GM21723 (cell line): ENCODE data around the gene CRB2.
"Not testable (repeated sequence)": the region's sequence is repeated elsewhere in the genome, so short reads cannot be mapped to it uniquely, and the experiment has no call there.

Experiments
- ATAC-seq: cut with Tn5 transposase; IDR thresholded peaks from one replicate; pipeline ENCODE4 v1.9.1; 2021; ENCODE audit warnings: mild to moderate bottlenecking, moderate library complexity; ENCODE audit not compliant: unreplicated experiment

The CRB2 gene

GRCh38 chr9:123327697-123328100, 28.3 kb upstream of the CRB2 start:
- ATAC-seq: no peak

GRCh38 chr9:123329329-123329955, 26.6 kb upstream of the CRB2 start:
- no peak for ATAC-seq

- ATAC-seq: no peak
Measured at GRCh38 chr9:123331346-123332060, 24.5 kb upstream of the CRB2 start.

- ATAC-seq: not testable (repeated sequence)
Measured at GRCh38 chr9:123333058-123333669, 22.8 kb upstream of the CRB2 start.

- no peak for ATAC-seq
Measured at GRCh38 chr9:123334639-123335038, 21.4 kb upstream of the CRB2 start.

- no peak for ATAC-seq
Measured at GRCh38 chr9:123335193-123335985, 20.6 kb upstream of the CRB2 start.

GRCh38 chr9:123335986-123336329, 20.0 kb upstream of the CRB2 start:
- no peak for ATAC-seq

GRCh38 chr9:123336449-123336848, 19.5 kb upstream of the CRB2 start:
- no peak for ATAC-seq

- no peak for ATAC-seq
Measured at GRCh38 chr9:123336959-123337358, 19.0 kb upstream of the CRB2 start.

GRCh38 chr9:123337971-123338370, 18.0 kb upstream of the CRB2 start:
- ATAC-seq: no peak

- ATAC-seq: peak; percentile 66
Measured at GRCh38 chr9:123338710-123339665, 17.0 kb upstream of the CRB2 start.

- ATAC-seq: peak; percentile 45
Measured at GRCh38 chr9:123339666-123340510, 16.1 kb upstream of the CRB2 start.

GRCh38 chr9:123341816-123342215, 14.2 kb upstream of the CRB2 start:
- ATAC-seq: no peak

GRCh38 chr9:123342247-123342646, 13.8 kb upstream of the CRB2 start:
- no peak for ATAC-seq

GRCh38 chr9:123343443-123344191, 12.4 kb upstream of the CRB2 start:
- ATAC-seq: peak; percentile 31

GRCh38 chr9:123344192-123344949, 11.6 kb upstream of the CRB2 start:
- ATAC-seq: no peak

- no peak for ATAC-seq
Measured at GRCh38 chr9:123345567-123345955, 10.4 kb upstream of the CRB2 start.

GRCh38 chr9:123346026-123346425, 10.0 kb upstream of the CRB2 start:
- no peak for ATAC-seq
